Heart left ventricle (tissue), 13 donors: ENCODE measurements around the gene ELF3.

Experiments
- POLR2A ChIP-seq, 2 donors: fragments of 450-650 bp; IDR thresholded peaks; one replicate each; pipeline ENCODE4 v1.6.1; 2017; ENCODE audit warnings: antibody characterized with exemption in 2 of 2, mild to moderate bottlenecking in 2 of 2, moderate library complexity in 2 of 2
- TF ChIP-seq, protein P1 (sequence below), 12 donors: fragments of 200-600 bp; sonication (generic) in 4 of 12; IDR thresholded peaks; one replicate each; pipeline versions ENCODE4 v1.5.0 to v1.8.0; 2018 to 2022; ENCODE audit warnings: antibody characterized with exemption in 12 of 12, mild to moderate bottlenecking in 5 of 12
- donor health status: ischemic (EF 13 %, LVEDD 7.1; RV severe dilation, severe dysfunction).
- donor health status: DM: no; HTN: yes; CAD: no.
- donor health status: DM: no; HTN: no; CAD: no.
- donor health status: ischemic (EF 25% LVEDD 6.9; RV normal size, moderate dysfunction).
- donor health status: ischemic (EF 25% LVEDD 5.7; RV mildly dilated, moderate dysfunction).
- donor health status: ischemic (EF 35%, LVEDD 5.7; RV mildly dilated, moderate dysfunction).
- donor health status: nonischemic (EF 11% LVEDD 7.7; RV severe dilation, severe dysfunction).
- donor health status: DM: yes; HTN: yes; CAD: no.
- donor health status: PGD.
- donor health status: ischemic (EF 29% LVEDD 5.4; RV normal size, mild dysfunction).
- donor health status: nonischemic (EF 23%, LVEDD 6.1; RV moderate dilation, normal function).

DNA sequence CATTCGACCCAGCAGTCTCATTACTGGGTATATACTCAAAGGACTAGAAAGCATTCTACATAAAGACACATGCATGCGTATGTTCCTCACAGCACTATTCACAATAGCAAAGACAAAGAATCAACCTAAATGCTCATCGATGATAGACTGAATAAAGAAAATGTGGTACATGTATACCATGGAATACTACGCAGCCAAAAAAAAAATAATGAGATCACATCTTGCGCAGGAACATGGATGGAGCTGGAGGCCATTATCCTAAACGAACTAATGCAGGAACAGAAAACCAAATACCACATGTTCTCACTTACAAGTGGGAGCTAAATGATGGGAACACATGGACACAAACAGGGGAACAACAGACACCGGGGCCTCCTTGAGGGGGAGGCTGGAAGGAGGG, 43.7 kb downstream of the ELF3 start:
- TF ChIP-seq POLR2A (IDR thresholded peaks at IDR 0.05), result no peak
- TF ChIP-seq, protein P1, sequence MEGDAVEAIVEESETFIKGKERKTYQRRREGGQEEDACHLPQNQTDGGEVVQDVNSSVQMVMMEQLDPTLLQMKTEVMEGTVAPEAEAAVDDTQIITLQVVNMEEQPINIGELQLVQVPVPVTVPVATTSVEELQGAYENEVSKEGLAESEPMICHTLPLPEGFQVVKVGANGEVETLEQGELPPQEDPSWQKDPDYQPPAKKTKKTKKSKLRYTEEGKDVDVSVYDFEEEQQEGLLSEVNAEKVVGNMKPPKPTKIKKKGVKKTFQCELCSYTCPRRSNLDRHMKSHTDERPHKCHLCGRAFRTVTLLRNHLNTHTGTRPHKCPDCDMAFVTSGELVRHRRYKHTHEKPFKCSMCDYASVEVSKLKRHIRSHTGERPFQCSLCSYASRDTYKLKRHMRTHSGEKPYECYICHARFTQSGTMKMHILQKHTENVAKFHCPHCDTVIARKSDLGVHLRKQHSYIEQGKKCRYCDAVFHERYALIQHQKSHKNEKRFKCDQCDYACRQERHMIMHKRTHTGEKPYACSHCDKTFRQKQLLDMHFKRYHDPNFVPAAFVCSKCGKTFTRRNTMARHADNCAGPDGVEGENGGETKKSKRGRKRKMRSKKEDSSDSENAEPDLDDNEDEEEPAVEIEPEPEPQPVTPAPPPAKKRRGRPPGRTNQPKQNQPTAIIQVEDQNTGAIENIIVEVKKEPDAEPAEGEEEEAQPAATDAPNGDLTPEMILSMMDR (IDR thresholded peaks at IDR 0.05), result no peak
